ENCODE measurements around the gene AGMO.

DNA sequence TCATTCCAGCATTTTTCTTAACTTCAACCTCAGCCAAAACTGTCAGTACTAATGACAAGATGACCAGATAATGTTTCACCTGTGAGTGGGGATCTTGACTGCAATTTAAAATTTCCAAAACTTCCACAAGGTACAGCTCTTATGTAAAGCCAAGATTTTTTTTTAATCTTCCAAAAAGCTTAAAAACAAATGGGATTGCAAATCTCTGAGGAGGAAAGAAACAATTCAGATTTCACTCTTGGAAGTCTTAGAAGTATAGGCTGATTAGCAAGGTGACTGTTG lies 90.2 kb downstream of the AGMO start:
- TF ChIP-seq RELA (CRISPR knock-in tag; IDR thresholded peaks at IDR 0.05; ENCODE audit: borderline replicate concordance) (no peak), TEAD1 (CRISPR knock-in tag; IDR thresholded peaks at IDR 0.05) (no peak), FOXK1 (CRISPR knock-in tag; IDR thresholded peaks at IDR 0.05) (no peak)
- TF ChIP-seq, protein P1, sequence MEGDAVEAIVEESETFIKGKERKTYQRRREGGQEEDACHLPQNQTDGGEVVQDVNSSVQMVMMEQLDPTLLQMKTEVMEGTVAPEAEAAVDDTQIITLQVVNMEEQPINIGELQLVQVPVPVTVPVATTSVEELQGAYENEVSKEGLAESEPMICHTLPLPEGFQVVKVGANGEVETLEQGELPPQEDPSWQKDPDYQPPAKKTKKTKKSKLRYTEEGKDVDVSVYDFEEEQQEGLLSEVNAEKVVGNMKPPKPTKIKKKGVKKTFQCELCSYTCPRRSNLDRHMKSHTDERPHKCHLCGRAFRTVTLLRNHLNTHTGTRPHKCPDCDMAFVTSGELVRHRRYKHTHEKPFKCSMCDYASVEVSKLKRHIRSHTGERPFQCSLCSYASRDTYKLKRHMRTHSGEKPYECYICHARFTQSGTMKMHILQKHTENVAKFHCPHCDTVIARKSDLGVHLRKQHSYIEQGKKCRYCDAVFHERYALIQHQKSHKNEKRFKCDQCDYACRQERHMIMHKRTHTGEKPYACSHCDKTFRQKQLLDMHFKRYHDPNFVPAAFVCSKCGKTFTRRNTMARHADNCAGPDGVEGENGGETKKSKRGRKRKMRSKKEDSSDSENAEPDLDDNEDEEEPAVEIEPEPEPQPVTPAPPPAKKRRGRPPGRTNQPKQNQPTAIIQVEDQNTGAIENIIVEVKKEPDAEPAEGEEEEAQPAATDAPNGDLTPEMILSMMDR (IDR thresholded peaks at IDR 0.05): no peak
